OCI-LY3 (cell line): ENCODE measurements around the gene THAP3.

ENCODE experiments used
- H2AFZ ChIP-seq: fragments of 200-600, 300-600 bp; shearing (Covaris generic); 2 replicates; pipeline ENCODE4 v1.6.0; 2014; ENCODE audit warnings: antibody characterized with exemption, low read depth, low read length
- H3K27ac ChIP-seq: fragments of 200-600, 300-600 bp; sonication (generic); 2 replicates; pipeline ENCODE4 v1.5.1; 2014; ENCODE audit warnings: mild to moderate bottlenecking, low read length, moderate library complexity, mixed read lengths
- H3K27me3 ChIP-seq: fragments of 200-600, 300-600 bp; sonication (generic); 2 replicates; pipeline ENCODE4 v1.6.1; 2014; ENCODE audit warnings: low read depth, low read length, mixed read lengths
- H3K36me3 ChIP-seq: fragments of 200-600, 300-600 bp; sonication (generic); replicated peaks from 2 replicates; pipeline ENCODE3; 2014; ENCODE audit warnings: low read depth, low read length, mixed read lengths
- H3K4me1 ChIP-seq: fragments of 300-600, 200-600 bp; sonication (generic); 2 replicates; pipeline ENCODE4 v1.6.1; 2014; ENCODE audit warnings: low read length, mixed read lengths
- H3K4me2 ChIP-seq: fragments of 200-600, 300-600 bp; sonication (generic); 2 replicates; pipeline ENCODE4 v1.6.1; 2014; ENCODE audit warnings: low read length, mixed read lengths
- H3K4me3 ChIP-seq: fragments of 300-600, 200-600 bp; sonication (generic); 2 replicates; pipeline ENCODE4 v1.5.1; 2014; ENCODE audit warnings: antibody characterized with exemption, mild to moderate bottlenecking, low read length, moderate library complexity
- H3K79me2 ChIP-seq: fragments of 300-600, 200-600 bp; shearing (Covaris generic); 2 replicates; pipeline ENCODE4 v1.6.1; 2014; ENCODE audit warnings: mild to moderate bottlenecking, low read length, mixed read lengths
- H3K9ac ChIP-seq: fragments of 300-600, 200-600 bp; shearing (Covaris generic); 2 replicates; pipeline ENCODE4 v1.6.0; 2014; ENCODE audit warnings: mild to moderate bottlenecking, low read length, moderate library complexity
- H3K9me3 ChIP-seq: fragments of 200-600, 300-600 bp; shearing (Covaris generic); 2 replicates; pipeline ENCODE4 v1.6.1; 2014; ENCODE audit warnings: low read length, mixed read lengths; ENCODE audit not compliant: insufficient read depth
- H4K20me1 ChIP-seq: fragments of 200-600, 300-600 bp; sonication (generic); 2 replicates; pipeline ENCODE4 v1.6.1; 2016; ENCODE audit warnings: low read length, mixed read lengths; ENCODE audit not compliant: insufficient read depth
- CTCF ChIP-seq: fragments of 200-600, 300-600 bp; sonication (generic); IDR thresholded peaks from 2 replicates; pipeline ENCODE4 v1.5.1; 2014; ENCODE audit warnings: antibody characterized with exemption, low read length, low read depth
- EZH2phosphoT487 ChIP-seq: fragments of 200-600 bp; shearing (Covaris generic); IDR thresholded peaks from 2 replicates; pipeline ENCODE4 v1.6.1; 2018; ENCODE audit warnings: antibody characterized with exemption, mixed run types, low read depth

Gene THAP3

GRCh38 chr1:6588893-6589520, 35.7 kb upstream of the THAP3 start:
- Histone ChIP-seq H3K27me3 (no peaks in the 10 kb centered on the region), H3K79me2 (no peaks in the 10 kb centered on the region), H3K4me2 (no peak overlapping the region), H3K27ac (no peak overlapping the region), H3K4me1 (no peaks in the 10 kb centered on the region), H3K4me3 (no peak overlapping the region), H2AFZ (no peak overlapping the region), H3K9me3 (no peaks in the 10 kb centered on the region), H4K20me1 (no peaks in the 10 kb centered on the region), H3K36me3 (peaks cover 6% of the 10 kb centered on the region), H3K9ac (no peak overlapping the region)
- TF ChIP-seq CTCF (no peak), EZH2phosphoT487 (no peak)

GRCh38 chr1:6590046-6590445, 34.6 kb upstream of the THAP3 start:
- Histone ChIP-seq H4K20me1 (no peaks in the 10 kb centered on the region), H3K4me3 (no peak overlapping the region), H3K36me3 (peaks cover 6% of the 10 kb centered on the region), H2AFZ (no peak overlapping the region), H3K27ac (no peak overlapping the region), H3K4me2 (no peak overlapping the region), H3K79me2 (no peaks in the 10 kb centered on the region), H3K27me3 (no peaks in the 10 kb centered on the region), H3K4me1 (no peaks in the 10 kb centered on the region), H3K9ac (no peak overlapping the region), H3K9me3 (no peaks in the 10 kb centered on the region)
- no peak for TF ChIP-seq CTCF

GRCh38 chr1:6591222-6591621, 33.4 kb upstream of the THAP3 start:
- Histone ChIP-seq H3K36me3 (peaks cover 6% of the 10 kb centered on the region), H3K4me1 (no peaks in the 10 kb centered on the region), H3K79me2 (peaks cover 5% of the 10 kb centered on the region; the same call in 1 of the 2 replicates), H3K4me3 (no peak overlapping the region), H3K9ac (no peak overlapping the region), H3K27me3 (no peaks in the 10 kb centered on the region), H3K4me2 (no peak overlapping the region), H3K27ac (no peak overlapping the region), H3K9me3 (no peaks in the 10 kb centered on the region), H4K20me1 (no peaks in the 10 kb centered on the region), H2AFZ (no peak overlapping the region)
- TF ChIP-seq EZH2phosphoT487 (no peak), CTCF (no peak)

- Histone ChIP-seq H3K36me3 (peaks cover 6% of the 10 kb centered on the region), H3K4me2 (no peak overlapping the region), H3K27ac (no peak overlapping the region), H4K20me1 (peaks cover 2% of the 10 kb centered on the region; the same call in 1 of the 2 replicates), H2AFZ (no peak overlapping the region), H3K79me2 (peaks cover 9% of the 10 kb centered on the region), H3K9ac (no peak overlapping the region), H3K27me3 (no peaks in the 10 kb centered on the region), H3K4me3 (no peak overlapping the region), H3K4me1 (no peaks in the 10 kb centered on the region), H3K9me3 (no peaks in the 10 kb centered on the region)
- TF ChIP-seq EZH2phosphoT487 (no peak), CTCF (no peak)
Observed at GRCh38 chr1:6591644-6592043, 33.0 kb upstream of the THAP3 start.
